ENCODE results near the gene PCCA. TPM values are rescaled to one million over a fixed set of nuclear protein-coding genes. Genes with fewer than 3 reads are reported as not detected.
"Not testable (repeated sequence)": the region's sequence is repeated elsewhere in the genome, so short reads cannot be mapped to it uniquely, and the experiment has no call there.

Gene PCCA
- polyA plus RNA-seq, 3 donors from 2014 or later, result 7.9 to 14.0 (median 11.4) TPM

DNA sequence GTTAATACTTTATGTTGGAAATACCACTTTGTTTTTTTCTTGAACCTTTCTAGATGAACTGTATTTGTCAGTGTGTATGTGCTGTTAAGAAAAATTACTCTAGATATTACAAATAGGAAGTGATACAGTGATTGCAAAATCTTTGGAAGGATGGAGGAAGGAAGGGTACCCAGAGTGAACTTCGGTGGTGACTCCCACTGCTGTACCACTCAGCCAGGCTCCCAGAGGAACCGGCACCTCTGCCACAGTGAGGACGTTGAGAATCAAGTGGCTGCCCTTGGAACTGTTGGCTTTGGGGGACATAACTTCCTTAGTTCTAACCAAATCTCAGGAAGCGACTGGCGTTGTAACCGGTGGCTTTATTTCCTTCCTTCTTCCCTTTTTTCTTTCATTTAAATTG lies 184.7 kb downstream of the PCCA start:
- no peaks in the 10 kb centered on the region for H3K27me3 Mint-ChIP-seq (ENCODE audit: low read depth in 3 of 3)
- no peaks in the 10 kb centered on the region for H3K9me3 Mint-ChIP-seq
- DNase-seq, result no peak
- peak overlapping the region in 1 of 6 donors; percentile 2 for H3K27ac Mint-ChIP-seq
- peaks cover 14 to 33% of the 10 kb centered on the region in 2 donors for H3K4me1 Mint-ChIP-seq
- H3K4me3 Mint-ChIP-seq, result no peak overlapping the region
- peaks cover 13 to 53% (median 49%) of the 10 kb centered on the region in 3 donors for H3K36me3 Mint-ChIP-seq

DNA sequence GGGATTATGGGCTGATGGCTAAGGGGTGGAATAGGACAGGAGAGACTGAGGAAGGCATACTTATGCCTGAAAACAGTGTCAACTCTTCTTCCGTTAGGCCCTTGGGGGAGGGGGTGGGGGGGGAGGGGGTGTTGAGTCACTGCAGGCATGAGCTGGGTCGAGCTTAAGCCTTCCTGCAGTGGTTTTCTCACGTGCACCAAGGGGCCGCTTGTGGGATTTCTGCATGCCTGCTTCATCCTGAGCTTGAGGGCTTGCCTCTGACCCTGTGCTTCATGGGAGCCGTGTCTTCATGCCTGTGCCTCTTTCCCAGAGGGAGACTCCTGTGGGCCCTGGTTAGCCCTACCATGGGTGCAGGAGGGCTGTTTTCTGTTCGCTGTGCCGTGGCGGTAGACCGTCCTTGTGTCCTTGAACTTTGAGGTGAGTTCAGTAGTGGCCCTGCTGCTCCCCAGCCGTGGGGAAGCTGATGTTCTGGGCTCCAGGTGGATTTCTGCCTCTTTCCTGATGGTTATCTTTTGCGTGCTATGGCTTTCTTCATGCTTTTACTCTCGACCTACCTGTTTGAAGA lies 186.1 kb downstream of the PCCA start:
- Mint-ChIP-seq H3K27ac (peak overlapping the region in 1 of 6 donors; percentile 12), H3K36me3 (peaks cover 3 to 41% (median 41%) of the 10 kb centered on the region in 3 donors), H3K4me3 (no peak overlapping the region), H3K4me1 (peaks cover 14 to 33% of the 10 kb centered on the region in 2 donors), H3K27me3 (ENCODE audit: low read depth in 3 of 3) (no peaks in the 10 kb centered on the region), H3K9me3 (no peaks in the 10 kb centered on the region)
- DNase-seq, result peak in 1 of 3 donors; percentile 1

DNA sequence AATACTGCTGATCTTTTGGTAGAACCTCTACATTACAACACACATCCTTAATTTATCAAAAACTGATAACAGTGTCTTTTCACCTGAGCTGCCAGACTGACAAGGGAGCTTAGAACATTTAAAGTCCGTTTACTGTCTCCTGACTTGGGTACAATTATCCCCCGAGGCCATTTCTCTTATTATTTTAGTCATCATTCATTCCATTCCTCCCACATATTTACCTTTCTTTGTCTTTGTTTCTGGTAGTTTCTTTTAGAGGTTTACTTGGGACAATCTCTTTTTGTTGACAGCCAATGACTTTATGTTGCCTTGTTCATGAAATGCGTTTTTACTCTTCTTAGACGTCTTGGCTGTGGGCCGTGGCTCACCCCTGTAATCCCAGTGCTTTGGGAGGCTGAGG lies 186.9 kb downstream of the PCCA start:
- H3K4me1 Mint-ChIP-seq, result peaks cover 14 to 33% of the 10 kb centered on the region in 2 donors
- peak overlapping the region in 1 of 6 donors; percentile 36 for H3K27ac Mint-ChIP-seq
- no peaks in the 10 kb centered on the region for H3K27me3 Mint-ChIP-seq (ENCODE audit: low read depth in 3 of 3)
- peaks cover 9 to 47% (median 46%) of the 10 kb centered on the region in 3 donors for H3K36me3 Mint-ChIP-seq
- H3K4me3 Mint-ChIP-seq, result no peak overlapping the region
- H3K9me3 Mint-ChIP-seq, result no peaks in the 10 kb centered on the region
- DNase-seq, result no peak

DNA sequence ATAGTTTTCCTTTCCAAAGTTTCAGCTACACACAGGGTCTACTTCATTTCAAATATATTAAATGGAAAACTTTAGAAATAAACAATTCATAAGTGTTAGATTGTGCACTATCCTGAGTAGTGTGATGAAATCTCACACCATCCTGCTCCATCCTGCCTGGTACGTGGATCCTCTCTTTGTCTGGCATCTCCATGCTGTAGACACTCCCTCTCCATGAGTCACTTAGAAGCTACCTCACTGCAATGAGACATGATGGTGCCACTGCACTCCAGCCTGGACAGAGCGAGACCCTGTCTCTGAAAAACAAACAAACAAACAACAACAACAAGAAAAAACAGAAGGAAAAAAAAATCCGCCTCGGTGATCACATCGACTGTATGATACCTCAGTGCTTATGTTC lies 191.8 kb downstream of the PCCA start:
- no peak for DNase-seq
- Mint-ChIP-seq H3K36me3 (peaks cover 12 to 32% (median 31%) of the 10 kb centered on the region in 3 donors), H3K9me3 (no peaks in the 10 kb centered on the region), H3K27ac (no peak overlapping the region), H3K4me3 (no peak overlapping the region), H3K4me1 (peaks cover 0 to 11% of the 10 kb centered on the region in 2 donors), H3K27me3 (ENCODE audit: low read depth in 3 of 3) (no peaks in the 10 kb centered on the region)

DNA sequence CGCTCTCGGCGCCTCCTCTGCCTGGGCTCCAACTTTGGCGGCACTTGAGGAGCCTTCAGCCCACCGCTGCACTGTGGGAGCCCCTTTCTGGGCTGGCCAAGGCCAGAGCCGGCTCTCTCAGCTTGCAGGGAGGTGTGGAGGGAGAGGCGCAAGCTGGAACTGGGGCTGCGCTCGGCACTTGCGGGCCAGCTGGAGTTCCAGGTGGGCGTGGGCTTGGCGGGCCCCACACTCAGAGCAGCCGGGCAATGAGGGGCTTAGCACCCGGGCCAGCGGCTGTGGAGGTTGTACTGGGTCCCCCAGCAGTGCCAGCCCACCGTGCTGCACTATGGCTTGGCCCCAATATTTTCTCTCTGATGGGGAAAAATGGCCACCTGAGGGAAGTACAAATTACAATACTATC lies 193.4 kb downstream of the PCCA start:
- not testable (repeated sequence) for H3K4me3 Mint-ChIP-seq; H3K27ac Mint-ChIP-seq; H3K4me1 Mint-ChIP-seq; H3K9me3 Mint-ChIP-seq; H3K27me3 Mint-ChIP-seq (ENCODE audit: low read depth in 3 of 3); DNase-seq
- H3K36me3 Mint-ChIP-seq, result peaks cover 12 to 23% (median 18%) of the 10 kb centered on the region in 3 donors

DNA sequence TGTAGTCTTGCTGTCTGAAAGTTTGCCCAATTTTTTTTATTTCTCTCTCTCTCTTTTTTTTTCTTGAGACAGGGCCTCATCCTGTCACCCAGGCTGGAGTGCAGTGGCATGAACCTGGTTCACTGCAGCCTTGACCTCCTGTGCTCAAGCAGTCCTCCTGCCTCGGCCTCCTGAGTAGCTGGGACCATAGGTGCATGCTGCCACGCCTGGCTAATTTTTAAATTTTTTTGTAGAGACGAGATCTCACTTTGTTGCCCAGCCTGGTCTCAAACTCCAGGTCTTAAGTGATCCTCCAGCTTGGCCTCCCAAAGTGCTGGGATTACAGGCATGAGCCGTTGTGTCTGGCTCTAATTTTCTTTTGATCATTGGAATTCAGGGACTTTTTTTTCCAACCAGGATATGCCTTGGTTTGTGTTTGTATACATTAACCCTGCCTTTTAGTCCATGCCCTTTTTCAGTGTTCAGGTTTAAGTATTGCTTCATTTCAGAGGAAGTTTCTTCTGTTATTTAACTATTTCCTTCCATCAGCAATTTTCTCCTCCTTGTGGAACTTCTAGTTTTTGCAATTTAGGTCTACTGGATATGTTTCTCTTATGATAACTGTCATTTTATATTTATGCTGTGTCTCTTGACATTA lies 201.4 kb downstream of the PCCA start:
- Mint-ChIP-seq H3K4me3 (no peak overlapping the region), H3K27me3 (ENCODE audit: low read depth in 3 of 3) (peaks cover 0 to 3% (median 2%) of the 10 kb centered on the region in 3 donors), H3K4me1 (no peaks in the 10 kb centered on the region), H3K36me3 (peaks cover 0 to 13% (median 9%) of the 10 kb centered on the region in 3 donors), H3K9me3 (no peaks in the 10 kb centered on the region), H3K27ac (no peak overlapping the region)
- no peak for DNase-seq

DNA sequence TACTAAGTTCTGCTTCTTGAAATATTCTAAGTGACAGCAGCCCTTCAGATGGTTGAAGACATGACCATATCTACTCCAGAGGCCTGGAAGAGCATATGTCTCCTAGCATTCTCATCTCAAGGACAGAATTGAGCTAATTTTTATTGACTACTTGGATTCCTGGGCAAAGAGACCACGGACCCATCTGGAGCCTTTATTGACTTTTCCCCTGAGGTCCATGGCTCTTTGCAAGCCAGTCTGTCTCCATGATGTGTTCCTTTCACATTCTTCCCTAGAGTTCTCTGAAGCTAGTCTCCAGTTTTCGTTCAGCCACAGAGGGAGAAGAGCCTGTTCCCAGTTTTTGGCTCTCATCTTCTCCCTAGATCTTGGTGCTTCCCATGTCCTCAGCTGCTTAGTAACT lies 202.7 kb downstream of the PCCA start:
- no peak overlapping the region for H3K4me3 Mint-ChIP-seq
- no peak for DNase-seq
- no peak overlapping the region for H3K27ac Mint-ChIP-seq
- H3K36me3 Mint-ChIP-seq, result peaks cover 0 to 13% (median 9%) of the 10 kb centered on the region in 3 donors
- H3K9me3 Mint-ChIP-seq, result no peaks in the 10 kb centered on the region
- H3K4me1 Mint-ChIP-seq, result no peaks in the 10 kb centered on the region
- H3K27me3 Mint-ChIP-seq (ENCODE audit: low read depth in 3 of 3), result peaks cover 0 to 3% (median 2%) of the 10 kb centered on the region in 3 donors

DNA sequence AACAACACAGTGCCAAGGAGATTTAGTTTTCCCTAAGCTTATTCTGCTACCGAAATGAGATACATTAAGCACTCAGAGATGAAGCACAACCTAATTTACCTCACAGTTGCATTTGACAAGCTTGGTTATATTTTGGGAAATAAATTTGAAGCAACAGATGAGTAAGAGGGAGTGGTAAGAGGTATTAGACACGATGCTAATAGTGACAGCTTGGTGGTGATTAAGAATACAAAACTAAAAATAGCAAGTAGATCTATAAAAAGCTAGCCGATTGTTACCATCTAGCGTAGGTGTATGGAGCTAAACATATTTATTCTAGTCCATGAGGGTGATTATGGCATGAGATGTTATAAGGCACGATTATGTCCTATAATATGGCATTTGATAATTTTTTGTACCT lies 208.5 kb downstream of the PCCA start:
- Mint-ChIP-seq H3K4me3 (no peak overlapping the region), H3K4me1 (peaks cover 2 to 10% of the 10 kb centered on the region in 2 donors), H3K27ac (no peak overlapping the region), H3K27me3 (ENCODE audit: low read depth in 3 of 3) (no peaks in the 10 kb centered on the region), H3K36me3 (peaks cover 4 to 22% (median 15%) of the 10 kb centered on the region in 3 donors), H3K9me3 (no peaks in the 10 kb centered on the region)
- DNase-seq, result no peak

DNA sequence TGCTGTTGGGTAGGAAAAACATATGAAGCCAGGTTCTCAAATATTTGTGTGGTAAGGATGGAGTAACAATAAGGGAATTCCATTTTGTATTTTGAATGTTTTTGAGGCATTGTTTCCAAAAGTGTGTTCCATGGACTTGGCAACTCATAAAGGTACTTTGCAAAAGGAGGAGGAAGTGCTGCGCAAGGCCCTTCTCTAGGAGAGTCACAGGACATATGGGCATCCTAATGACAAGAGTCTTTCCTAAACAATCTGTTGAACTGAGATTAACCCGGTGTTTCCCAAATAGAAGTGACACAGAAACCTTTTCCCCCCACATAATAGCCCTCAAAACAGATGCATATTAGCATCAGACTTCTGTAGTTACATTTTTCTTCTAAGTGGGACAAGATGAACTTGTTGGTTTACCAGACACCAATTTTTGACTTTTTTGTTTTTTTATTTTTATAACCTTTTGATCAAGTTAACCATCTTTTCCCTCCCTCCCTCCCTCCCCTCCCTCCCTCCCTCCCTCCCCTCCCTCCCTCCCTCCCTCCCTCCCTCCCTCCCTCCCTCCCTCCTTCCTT lies 209.3 kb downstream of the PCCA start:
- H3K9me3 Mint-ChIP-seq, result no peaks in the 10 kb centered on the region
- no peak for DNase-seq
- H3K4me1 Mint-ChIP-seq, result peaks cover 2 to 10% of the 10 kb centered on the region in 2 donors
- H3K4me3 Mint-ChIP-seq, result no peak overlapping the region
- peaks cover 4 to 18% (median 13%) of the 10 kb centered on the region in 3 donors for H3K36me3 Mint-ChIP-seq
- H3K27me3 Mint-ChIP-seq (ENCODE audit: low read depth in 3 of 3), result no peaks in the 10 kb centered on the region
- H3K27ac Mint-ChIP-seq, result peak overlapping the region in 1 of 6 donors; percentile 59

DNA sequence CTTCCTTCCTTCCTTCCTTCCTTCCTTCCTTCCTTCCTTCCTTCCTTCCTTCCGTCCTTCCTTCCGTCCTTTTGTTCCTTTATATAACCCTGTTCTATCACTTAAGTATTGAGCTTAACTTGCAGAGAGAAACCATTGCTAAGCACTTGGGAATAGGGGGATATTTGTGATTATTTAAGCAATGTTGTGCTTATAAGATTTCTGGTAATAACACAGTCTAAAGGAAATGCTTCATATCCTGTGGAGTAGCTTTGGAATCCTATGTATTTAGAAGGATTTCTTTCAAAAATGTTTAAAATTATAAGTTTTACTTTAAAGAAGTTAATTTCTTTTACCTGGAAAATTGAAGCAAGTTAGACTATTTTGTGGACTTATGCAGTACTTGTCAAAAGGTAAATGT lies 209.8 kb downstream of the PCCA start:
- H3K36me3 Mint-ChIP-seq, result peaks cover 4 to 16% (median 13%) of the 10 kb centered on the region in 3 donors
- H3K4me1 Mint-ChIP-seq, result peaks cover 2 to 10% of the 10 kb centered on the region in 2 donors
- H3K9me3 Mint-ChIP-seq, result no peaks in the 10 kb centered on the region
- no peak overlapping the region for H3K4me3 Mint-ChIP-seq
- no peak for DNase-seq
- peak overlapping the region in 1 of 6 donors; percentile 59 for H3K27ac Mint-ChIP-seq
- H3K27me3 Mint-ChIP-seq (ENCODE audit: low read depth in 3 of 3), result no peaks in the 10 kb centered on the region

DNA sequence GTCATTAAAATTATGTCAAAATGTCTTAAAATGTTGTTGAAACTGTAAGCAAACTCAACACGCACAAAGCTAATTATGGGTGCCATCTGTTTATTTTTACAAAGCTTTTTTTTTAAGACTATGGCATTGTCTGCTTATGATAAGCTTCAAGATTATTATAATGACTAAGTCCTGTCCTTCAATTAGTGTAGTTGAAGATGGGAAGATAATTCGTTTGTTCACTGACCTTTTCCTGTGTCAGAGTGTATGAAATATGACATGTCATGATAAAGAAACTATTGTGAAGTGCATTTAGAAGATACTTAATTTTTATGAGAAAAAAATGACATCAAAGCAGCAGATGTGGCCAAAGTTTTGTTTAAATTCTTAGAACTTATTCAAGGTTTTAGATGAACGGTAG lies 211.3 kb downstream of the PCCA start:
- Mint-ChIP-seq H3K27me3 (ENCODE audit: low read depth in 3 of 3) (no peaks in the 10 kb centered on the region), H3K9me3 (no peaks in the 10 kb centered on the region), H3K4me1 (peaks cover 2 to 10% of the 10 kb centered on the region in 2 donors), H3K27ac (no peak overlapping the region), H3K36me3 (peaks cover 4 to 17% (median 16%) of the 10 kb centered on the region in 3 donors), H3K4me3 (no peak overlapping the region)
- no peak for DNase-seq

DNA sequence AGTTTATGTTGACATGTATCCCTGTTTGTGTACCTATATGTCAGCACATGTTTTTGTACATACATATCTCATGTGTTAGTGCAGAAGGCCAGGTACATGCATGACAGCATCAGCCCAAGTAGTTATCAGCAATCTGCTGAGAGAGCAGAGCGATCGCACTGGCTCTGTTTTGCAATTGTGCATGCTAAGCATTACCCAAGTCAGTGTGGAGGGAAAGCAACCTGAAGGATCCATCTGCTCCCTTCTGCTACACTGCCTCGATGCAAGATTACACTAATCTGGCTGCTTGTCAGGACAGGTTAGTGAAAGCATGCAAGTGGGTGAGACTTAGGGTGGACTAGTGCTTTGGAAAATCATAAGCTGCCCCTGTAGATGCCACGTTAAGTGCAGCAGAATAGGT lies 211.8 kb downstream of the PCCA start:
- H3K9me3 Mint-ChIP-seq, result no peaks in the 10 kb centered on the region
- H3K4me1 Mint-ChIP-seq, result peaks cover 4 to 14% of the 10 kb centered on the region in 2 donors
- H3K36me3 Mint-ChIP-seq, result peaks cover 4 to 17% (median 16%) of the 10 kb centered on the region in 3 donors
- H3K27ac Mint-ChIP-seq, result no peak overlapping the region
- no peaks in the 10 kb centered on the region for H3K27me3 Mint-ChIP-seq (ENCODE audit: low read depth in 3 of 3)
- no peak overlapping the region for H3K4me3 Mint-ChIP-seq
- DNase-seq, result no peak

DNA sequence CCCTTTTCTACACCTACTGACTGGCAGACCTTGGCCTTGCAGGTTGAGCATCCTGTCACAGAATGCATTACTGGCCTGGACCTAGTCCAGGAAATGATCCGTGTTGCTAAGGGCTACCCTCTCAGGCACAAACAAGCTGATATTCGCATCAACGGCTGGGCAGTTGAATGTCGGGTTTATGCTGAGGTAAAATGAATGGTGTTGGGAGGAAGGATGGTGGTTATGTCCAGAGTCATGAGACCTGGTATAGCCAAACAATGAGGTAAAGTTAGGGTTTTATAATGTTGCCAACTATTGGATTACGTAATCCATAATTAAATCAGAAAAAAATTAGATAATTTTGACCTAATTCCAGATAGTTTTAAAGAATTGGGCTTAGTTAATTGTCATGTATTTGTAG lies 212.5 kb downstream of the PCCA start:
- peaks cover 4 to 14% of the 10 kb centered on the region in 2 donors for H3K4me1 Mint-ChIP-seq

DNA sequence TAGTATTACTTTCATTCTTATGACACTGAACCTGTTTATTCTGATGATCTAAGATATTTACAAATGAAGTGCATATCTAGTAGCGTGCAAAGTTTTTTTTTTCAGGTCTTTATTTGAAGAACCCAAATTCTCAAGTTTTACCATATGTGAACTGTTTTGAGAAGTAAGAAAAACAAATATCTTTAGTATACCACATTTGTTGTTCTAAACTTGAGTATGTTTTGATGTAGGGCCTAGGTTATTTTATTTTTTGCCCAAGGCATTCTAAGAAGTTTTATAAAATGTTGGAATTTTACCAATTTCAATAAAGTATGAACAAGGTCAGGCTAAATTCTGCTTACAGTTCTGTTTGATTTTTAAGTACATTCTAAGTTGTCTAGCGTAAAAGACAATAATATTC lies 213.5 kb downstream of the PCCA start:
- Mint-ChIP-seq H3K9me3 (no peaks in the 10 kb centered on the region), H3K27ac (no peak overlapping the region), H3K4me1 (peaks cover 4 to 14% of the 10 kb centered on the region in 2 donors), H3K36me3 (peaks cover 9 to 14% (median 13%) of the 10 kb centered on the region in 3 donors), H3K4me3 (no peak overlapping the region), H3K27me3 (ENCODE audit: low read depth in 3 of 3) (no peaks in the 10 kb centered on the region)
- DNase-seq, result no peak

More for the DNA sequence above, 212.5 kb downstream of the PCCA start:
- DNase-seq, result no peak
- Mint-ChIP-seq H3K27me3 (ENCODE audit: low read depth in 3 of 3) (no peaks in the 10 kb centered on the region), H3K4me3 (no peak overlapping the region), H3K27ac (no peak overlapping the region), H3K36me3 (peaks cover 4 to 17% (median 16%) of the 10 kb centered on the region in 3 donors), H3K9me3 (no peaks in the 10 kb centered on the region)
